Suprapubic skin (tissue), 4 donors: ENCODE results near the gene DCDC2B. TPM values are rescaled to one million over a fixed set of nuclear protein-coding genes. Genes with fewer than 3 reads are reported as not detected.
A peak's percentile ranks its signal among the peaks of the same experiment; 100 is the strongest.

Experiments used
- DNase-seq, 2 donors: peaks; one replicate each; pipeline ENCODE4 v3.0.0-alpha.2; 2019; ENCODE audit warnings: low spot score in 2 of 2
- H3K27ac ChIP-seq: fragments of 200-600 bp; sonication (generic); one replicate; pipeline ENCODE4 v1.5.1; 2019
- H3K27me3 ChIP-seq: fragments of 200-600 bp; sonication (generic); one replicate; pipeline ENCODE4 v1.5.1; 2019
- H3K36me3 ChIP-seq: fragments of 200-600 bp; sonication (generic); one replicate; pipeline ENCODE4 v1.5.1; 2019
- H3K4me1 ChIP-seq: fragments of 200-600 bp; sonication (generic); one replicate; pipeline ENCODE4 v1.5.1; 2019
- H3K4me3 ChIP-seq: fragments of 200-600 bp; sonication (generic); one replicate; pipeline ENCODE4 v1.5.1; 2019; ENCODE audit warnings: mild to moderate bottlenecking
- H3K9me3 ChIP-seq: fragments of 200-600 bp; sonication (generic); one replicate; pipeline ENCODE4 v1.5.1; 2019
- EP300 ChIP-seq: sonication (generic); formaldehyde crosslinking; IDR thresholded peaks from one replicate; pipeline ENCODE4 v1.6.1; 2017; ENCODE audit warnings: antibody characterized with exemption
- POLR2A ChIP-seq, 2 donors: fragments of 450-650 bp; IDR thresholded peaks; one replicate each; pipeline ENCODE4 v1.6.1; 2017; ENCODE audit warnings: antibody characterized with exemption in 2 of 2, mild to moderate bottlenecking in 2 of 2, moderate library complexity in 2 of 2
- POLR2AphosphoS5 ChIP-seq, 3 donors: sonication (generic); formaldehyde crosslinking; IDR thresholded peaks; one replicate each; pipeline ENCODE4 v1.6.1; 2017; ENCODE audit warnings: antibody characterized with exemption in 3 of 3
- WGBS: methylation state at CpG from one replicate; pipeline ENCODE4 v1.1.5; 2018; 5-methylcytosine and 5-hydroxymethylcytosine counted together
- total RNA-seq, 4 donors: library from RNA; depleted of rRNA; stranded (reverse); fragments of >200 nt; gene quantifications; one replicate each; pipeline ENCODE4 v1.1.0, GENCODE V29; 2016
- TF ChIP-seq, protein P1 (sequence below), 2 donors: fragments of 200-600 bp in 1 of 2; fragments of 450-650 bp in 1 of 2; sonication (generic) in 1 of 2; IDR thresholded peaks; one replicate each; pipeline ENCODE4 v1.5.1; 2016 to 2019; ENCODE audit warnings: antibody characterized with exemption in 2 of 2, mild to moderate bottlenecking in 1 of 2, moderate library complexity in 1 of 2

Gene DCDC2B
- total RNA-seq, 4 donors from 2014 or later = not detected

DNA sequence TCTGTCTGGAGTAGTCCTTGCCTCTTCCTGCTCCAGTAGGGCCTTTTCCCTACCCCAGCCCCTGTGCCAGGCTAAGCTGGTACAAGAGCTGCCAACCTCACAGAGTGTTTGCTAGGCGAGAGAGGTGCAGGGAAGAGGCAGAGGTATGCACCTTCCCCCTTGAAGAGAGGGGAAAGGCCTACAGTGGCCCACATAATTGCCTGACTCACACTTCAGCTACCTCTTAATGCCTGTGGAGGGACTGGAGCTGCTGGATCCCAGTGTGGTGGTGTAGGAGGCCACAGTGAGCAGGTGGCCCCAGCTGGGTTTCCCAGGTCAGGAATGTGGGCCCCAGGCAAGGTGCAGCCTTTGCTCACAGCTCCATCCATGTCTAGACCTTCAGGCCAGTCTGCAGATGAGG, 11.8 kb upstream of the DCDC2B start:
- Histone ChIP-seq H3K27me3 (no peaks in the 10 kb centered on the region), H3K9me3 (no peaks in the 10 kb centered on the region), H3K4me3 (no peak overlapping the region), H3K4me1 (peaks cover 33% of the 10 kb centered on the region), H3K27ac (no peak overlapping the region), H3K36me3 (peaks cover 58% of the 10 kb centered on the region)
- no peak for DNase-seq
- WGBS = 88% methylated on average over 1 of the region's 1 CpG
- TF ChIP-seq, protein P1, sequence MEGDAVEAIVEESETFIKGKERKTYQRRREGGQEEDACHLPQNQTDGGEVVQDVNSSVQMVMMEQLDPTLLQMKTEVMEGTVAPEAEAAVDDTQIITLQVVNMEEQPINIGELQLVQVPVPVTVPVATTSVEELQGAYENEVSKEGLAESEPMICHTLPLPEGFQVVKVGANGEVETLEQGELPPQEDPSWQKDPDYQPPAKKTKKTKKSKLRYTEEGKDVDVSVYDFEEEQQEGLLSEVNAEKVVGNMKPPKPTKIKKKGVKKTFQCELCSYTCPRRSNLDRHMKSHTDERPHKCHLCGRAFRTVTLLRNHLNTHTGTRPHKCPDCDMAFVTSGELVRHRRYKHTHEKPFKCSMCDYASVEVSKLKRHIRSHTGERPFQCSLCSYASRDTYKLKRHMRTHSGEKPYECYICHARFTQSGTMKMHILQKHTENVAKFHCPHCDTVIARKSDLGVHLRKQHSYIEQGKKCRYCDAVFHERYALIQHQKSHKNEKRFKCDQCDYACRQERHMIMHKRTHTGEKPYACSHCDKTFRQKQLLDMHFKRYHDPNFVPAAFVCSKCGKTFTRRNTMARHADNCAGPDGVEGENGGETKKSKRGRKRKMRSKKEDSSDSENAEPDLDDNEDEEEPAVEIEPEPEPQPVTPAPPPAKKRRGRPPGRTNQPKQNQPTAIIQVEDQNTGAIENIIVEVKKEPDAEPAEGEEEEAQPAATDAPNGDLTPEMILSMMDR (IDR thresholded peaks at IDR 0.05) = no peak
- TF ChIP-seq POLR2AphosphoS5 (IDR thresholded peaks at IDR 0.05) = no peak

DNA sequence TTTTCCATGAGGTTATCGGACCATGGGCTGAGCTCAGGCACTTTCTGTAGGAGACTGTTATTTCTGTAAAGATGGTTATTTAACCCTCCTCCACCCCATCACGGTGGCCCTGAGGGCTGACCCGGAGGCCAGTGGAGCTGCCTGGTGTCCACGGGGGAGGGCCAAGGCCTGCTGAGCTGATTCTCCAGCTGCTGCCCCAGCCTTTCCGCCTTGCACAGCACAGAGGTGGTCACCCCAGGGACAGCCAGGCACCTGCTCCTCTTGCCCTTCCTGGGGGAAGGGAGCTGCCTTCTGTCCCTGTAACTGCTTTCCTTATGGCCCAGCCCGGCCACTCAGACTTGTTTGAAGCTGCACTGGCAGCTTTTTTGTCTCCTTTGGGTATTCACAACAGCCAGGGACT, 11.1 kb upstream of the DCDC2B start:
- WGBS = 67% methylated on average over 6 of the region's 6 CpGs
- no peak for TF ChIP-seq POLR2AphosphoS5 (IDR thresholded peaks at IDR 0.05)
- TF ChIP-seq, protein P1 (IDR thresholded peaks at IDR 0.05) = no peak
- TF ChIP-seq POLR2A (IDR thresholded peaks at IDR 0.05) = no peak
- no peak for TF ChIP-seq EP300
- H3K27ac ChIP-seq = no peak overlapping the region
- peaks cover 37% of the 10 kb centered on the region for H3K4me1 ChIP-seq
- DNase-seq = no peak
- H3K36me3 ChIP-seq = peaks cover 51% of the 10 kb centered on the region
- H3K4me3 ChIP-seq = no peak overlapping the region
- H3K27me3 ChIP-seq = no peaks in the 10 kb centered on the region
- no peaks in the 10 kb centered on the region for H3K9me3 ChIP-seq

DNA sequence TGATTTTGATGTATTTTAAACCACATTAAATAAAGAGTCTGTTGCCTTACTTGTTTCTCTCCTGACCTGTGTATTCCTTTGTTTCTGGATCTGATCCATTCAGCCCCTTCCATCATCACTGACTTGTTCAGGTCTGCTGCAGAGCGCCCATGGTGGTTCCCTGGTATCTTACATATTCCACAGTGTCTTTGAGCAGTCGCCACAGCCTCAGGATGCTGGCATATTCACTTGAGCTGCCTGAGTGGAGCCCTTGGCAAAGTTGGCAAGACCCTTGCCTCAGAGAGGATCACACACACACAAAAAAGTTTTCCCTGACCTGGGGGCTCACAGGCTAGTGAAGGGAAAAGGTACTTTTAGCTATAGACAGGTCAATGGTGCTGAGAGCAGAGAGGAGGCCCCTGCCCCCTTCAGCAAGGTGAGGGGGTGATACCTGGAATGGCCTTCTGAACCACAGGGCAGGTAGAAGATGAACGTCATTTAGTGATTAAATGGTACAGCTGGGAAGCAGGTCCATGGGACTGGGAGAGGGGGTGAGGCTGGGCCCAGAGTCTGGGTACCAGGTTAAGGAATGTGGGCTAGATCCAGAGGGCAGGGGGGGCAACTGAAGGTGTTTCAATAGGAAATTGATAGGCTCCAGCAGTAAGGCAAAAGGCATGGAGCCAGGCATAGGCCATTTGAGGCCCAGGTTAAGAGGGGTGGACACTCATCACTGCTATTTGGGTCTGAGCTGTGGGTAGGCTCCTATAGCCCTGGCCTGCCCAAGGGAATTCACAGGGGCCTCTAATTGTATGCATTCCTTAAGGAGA, 10.4 kb upstream of the DCDC2B start:
- WGBS = 77% methylated on average over 3 of the region's 3 CpGs
- Histone ChIP-seq H3K4me1 (peaks cover 37% of the 10 kb centered on the region), H3K4me3 (no peak overlapping the region), H3K9me3 (no peaks in the 10 kb centered on the region), H3K27me3 (no peaks in the 10 kb centered on the region), H3K27ac (no peak overlapping the region), H3K36me3 (peaks cover 45% of the 10 kb centered on the region)
- no peak for DNase-seq
- TF ChIP-seq, protein P1 (IDR thresholded peaks at IDR 0.05) = no peak
- TF ChIP-seq POLR2A (IDR thresholded peaks at IDR 0.05) = no peak
- TF ChIP-seq EP300 = no peak
- TF ChIP-seq POLR2AphosphoS5 (IDR thresholded peaks at IDR 0.05) = no peak

DNA sequence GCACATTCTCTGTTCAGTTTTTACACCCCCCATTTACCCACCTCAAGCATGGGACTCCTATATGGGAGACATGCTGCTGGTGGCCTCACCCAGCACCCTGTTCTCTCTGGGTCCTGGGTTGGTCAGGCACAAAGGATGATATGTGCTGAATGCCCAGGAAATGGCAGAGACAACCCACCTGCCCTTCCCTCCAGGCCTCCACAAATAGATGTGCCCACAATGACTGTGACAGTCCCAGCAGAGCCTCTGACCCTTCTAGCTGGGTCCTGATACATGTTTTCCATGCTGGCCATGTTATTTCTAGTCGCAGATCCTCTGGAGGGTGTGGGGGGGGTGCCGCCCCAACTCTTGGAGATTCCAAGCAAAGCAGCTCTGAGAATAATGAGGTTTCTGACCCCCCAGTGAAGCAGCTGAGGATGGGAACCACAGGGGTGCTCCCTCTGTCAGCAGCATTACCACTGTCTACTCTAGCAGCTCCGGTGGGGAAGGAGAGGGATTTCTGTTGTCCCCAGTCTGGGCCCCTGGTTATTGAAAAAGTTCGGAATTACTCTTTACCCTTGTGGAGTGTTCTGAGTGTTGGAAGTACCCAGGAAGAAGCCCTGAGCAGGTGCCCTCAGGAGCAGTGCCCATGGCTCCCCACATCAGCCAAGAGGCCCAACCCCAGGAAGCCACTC, 9.7 kb upstream of the DCDC2B start:
- H3K27ac ChIP-seq = no peak overlapping the region
- H3K27me3 ChIP-seq = no peaks in the 10 kb centered on the region
- H3K4me1 ChIP-seq = peaks cover 37% of the 10 kb centered on the region
- no peak for DNase-seq
- H3K9me3 ChIP-seq = no peaks in the 10 kb centered on the region
- no peak for TF ChIP-seq POLR2A (IDR thresholded peaks at IDR 0.05)
- TF ChIP-seq, protein P1 (IDR thresholded peaks at IDR 0.05) = no peak
- TF ChIP-seq POLR2AphosphoS5 (IDR thresholded peaks at IDR 0.05) = no peak
- TF ChIP-seq EP300 = no peak
- H3K4me3 ChIP-seq = no peak overlapping the region
- peaks cover 37% of the 10 kb centered on the region for H3K36me3 ChIP-seq
- 45% methylated on average over 4 of the region's 4 CpGs for WGBS

DNA sequence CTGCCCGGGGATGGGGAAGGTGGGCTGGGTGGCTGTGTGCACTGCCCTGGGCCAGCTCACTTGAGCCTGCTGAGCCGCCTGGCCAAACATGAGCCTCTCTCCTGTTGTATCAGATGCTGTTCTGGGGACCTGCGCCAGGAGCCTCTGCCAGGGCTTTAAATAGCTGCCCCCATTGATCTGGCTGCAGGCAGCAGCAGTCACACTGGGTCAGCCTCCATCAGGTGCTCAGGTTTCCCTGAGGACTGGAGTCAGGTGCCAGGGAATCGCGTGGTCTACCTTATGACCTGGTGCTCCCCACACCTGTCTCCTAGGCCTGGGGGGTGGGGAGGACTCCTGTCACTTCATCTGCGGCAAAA, 9.2 kb upstream of the DCDC2B start:
- Histone ChIP-seq H3K4me1 (peaks cover 38% of the 10 kb centered on the region), H3K27ac (peak overlapping the region; percentile 71), H3K27me3 (no peaks in the 10 kb centered on the region), H3K9me3 (no peaks in the 10 kb centered on the region), H3K36me3 (peaks cover 32% of the 10 kb centered on the region), H3K4me3 (peak overlapping the region; percentile 57)
- 10% methylated on average over 2 of the region's 6 CpGs for WGBS
- TF ChIP-seq EP300 (no peak), POLR2AphosphoS5 (IDR thresholded peaks at IDR 0.05) (no peak), POLR2A (IDR thresholded peaks at IDR 0.05) (no peak)
- TF ChIP-seq, protein P1 (IDR thresholded peaks at IDR 0.05) = no peak
- no peak for DNase-seq
